Measurements from ENCODE around the gene CYBA. TPM values are rescaled to one million over a fixed set of nuclear protein-coding genes. Genes with fewer than 3 reads are reported as not detected.

Gene CYBA
- polyA plus RNA-seq, 3 donors: 1,168 to 2,376 (median 2,092) TPM

DNA sequence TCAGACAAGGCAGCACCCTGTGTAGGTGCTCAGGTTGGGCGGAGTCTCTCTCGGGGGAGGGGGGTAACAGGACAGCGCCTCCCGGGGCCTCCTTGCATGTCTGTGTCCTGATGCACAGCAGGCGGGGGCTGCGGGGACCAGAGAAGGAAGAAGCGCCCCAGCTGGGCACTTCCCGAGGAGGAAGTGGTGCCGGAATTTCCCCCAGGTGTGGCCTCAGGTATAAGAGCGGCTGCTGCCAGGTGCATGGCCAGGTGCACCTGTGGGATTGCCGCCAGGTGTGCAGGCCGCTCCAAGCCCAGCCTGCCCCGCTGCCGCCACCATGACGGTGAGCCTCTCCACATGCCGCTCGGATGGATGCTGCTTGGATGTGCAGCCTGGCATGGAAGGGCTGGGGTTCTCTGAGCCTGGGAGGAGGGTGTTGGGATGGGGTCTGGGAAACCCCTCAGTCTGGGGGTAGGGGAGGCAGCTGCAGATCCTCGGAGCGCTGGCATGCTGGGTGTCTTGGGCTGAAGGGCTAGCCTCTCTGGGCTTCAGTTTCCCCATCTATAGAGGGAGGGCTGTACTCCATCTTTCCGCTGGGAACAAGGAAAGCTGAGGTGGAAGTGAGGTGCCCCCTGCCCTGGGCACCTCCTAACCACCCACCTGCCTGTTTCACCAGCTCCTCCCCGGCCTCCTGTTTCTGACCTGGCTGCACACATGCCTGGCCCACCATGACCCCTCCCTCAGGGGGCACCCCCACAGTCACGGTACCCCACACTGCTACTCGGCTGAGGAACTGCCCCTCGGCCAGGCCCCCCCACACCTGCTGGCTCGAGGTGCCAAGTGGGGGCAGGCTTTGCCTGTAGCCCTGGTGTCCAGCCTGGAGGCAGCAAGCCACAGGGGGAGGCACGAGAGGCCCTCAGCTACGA lies 12.3 kb downstream of the CYBA start, which contains the start of gene IL17C:
TSS of gene IL17C (plus strand) at position 250 of the 908 bp plus-strand sequence. CDS start at position 320, 70 bp downstream.
- Histone ChIP-seq H3K9ac (ENCODE audit: insufficient read depth, low read length, poor library complexity, severe bottlenecking) (no peak within 1 kb of the TSS), H4K20me1 (ENCODE audit: insufficient read depth, low read length) (peaks cover 67% of the 10 kb centered on the region)

More for the DNA sequence above, 12.3 kb downstream of the CYBA start, which contains the start of gene IL17C:
- H3K36me3 Mint-ChIP-seq: peaks cover 7 to 12% of the 10 kb centered on the region in 2 donors
- intact Hi-C loops (cut with micrococcal nuclease): loop anchor here in 1 of 2 donors (10.0 kb wide), 1 partner anchor 46 kb away; the partner anchor contains the start of gene SNAI3
- Histone ChIP-seq H3K79me2 (ENCODE audit: insufficient read depth, low read length) (no peaks in the 10 kb centered on the region), H3K4me2 (replicated peaks; ENCODE audit: extremely low read depth, low read length, poor library complexity, severe bottlenecking) (no peak within 1 kb of the TSS), H3K27me3 (ENCODE audit: control insufficient read depth in 2 of 2, insufficient read depth in 2 of 2, low read length in 2 of 2) (peaks cover 21 to 59% of the 10 kb centered on the region in 2 donors), H3K4me3 (replicated peaks in 1 of 3; ENCODE audit: low read depth in 2 of 3, low read length in 3 of 3) (no peak within 1 kb of the TSS), H2AFZ (ENCODE audit: insufficient read depth, low read depth, low read length, poor library complexity, severe bottlenecking) (no peak within 1 kb of the TSS), H3K27ac (ENCODE audit: low read depth in 1 of 2, low read length in 2 of 2) (no peak within 1 kb of the TSS), H3K9me3 (replicated peaks in 1 of 2; ENCODE audit: control insufficient read depth in 1 of 2, insufficient read depth in 1 of 2, low read length in 2 of 2) (peaks cover 0 to 5% of the 10 kb centered on the region in 2 donors), H3K36me3 (replicated peaks in 1 of 2; ENCODE audit: control insufficient read depth in 1 of 2, insufficient read depth in 2 of 2, low read length in 2 of 2) (peaks cover 5 to 8% of the 10 kb centered on the region in 2 donors), H3K4me1 (ENCODE audit: control insufficient read depth in 1 of 2, insufficient read depth in 2 of 2, low read length in 2 of 2) (peaks cover 24 to 31% of the 10 kb centered on the region in 2 donors)
- H3K4me3 Mint-ChIP-seq: peak within 1 kb of the TSS in 1 of 2 donors; percentile 78
- peaks cover 0 to 15% (median 8%) of the 10 kb centered on the region in 7 donors for H3K9me3 Mint-ChIP-seq
- peaks cover 48 to 77% (median 55%) of the 10 kb centered on the region in 3 donors for H3K27me3 Mint-ChIP-seq (ENCODE audit: low read depth in 3 of 3)
- DNase-seq: no peak
- no peak within 1 kb of the TSS for H3K27ac Mint-ChIP-seq
- TF ChIP-seq CTCF (IDR thresholded peaks at IDR 0.05): no peak
- WGBS (ENCODE audit: insufficient coverage): 29% methylated on average over 20 of the region's 27 CpGs
- H3K4me1 Mint-ChIP-seq: peaks cover 38% of the 10 kb centered on the region

Measured in CD14-positive monocyte (primary cell).